ENCODE results near the gene NEK5. TPM values are rescaled to one million over a fixed set of nuclear protein-coding genes. Genes with fewer than 3 reads are reported as not detected.

The NEK5 gene
- total RNA-seq, 2 donors from 2014 or later: 0.33 to 0.78 TPM

DNA sequence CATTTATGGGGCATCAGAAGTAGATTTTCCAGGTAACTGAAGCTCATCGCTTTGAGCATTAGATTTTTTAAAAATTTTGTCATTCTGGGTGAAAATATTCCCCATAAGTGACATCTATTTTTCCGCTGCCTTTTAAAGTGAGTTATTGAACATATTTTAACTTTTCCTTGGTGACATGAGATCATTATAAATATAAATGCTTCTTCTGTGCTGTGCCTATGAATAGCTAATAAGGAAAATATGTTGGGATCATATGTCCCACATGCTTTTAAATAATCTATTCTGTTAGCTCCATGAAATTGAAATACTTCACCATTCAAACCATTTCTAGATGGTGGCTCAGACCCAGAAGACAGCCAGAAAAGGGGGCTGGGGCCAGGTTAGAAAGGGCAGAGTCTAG is 131.7 kb downstream of the NEK5 start:
- TF ChIP-seq, protein P1, sequence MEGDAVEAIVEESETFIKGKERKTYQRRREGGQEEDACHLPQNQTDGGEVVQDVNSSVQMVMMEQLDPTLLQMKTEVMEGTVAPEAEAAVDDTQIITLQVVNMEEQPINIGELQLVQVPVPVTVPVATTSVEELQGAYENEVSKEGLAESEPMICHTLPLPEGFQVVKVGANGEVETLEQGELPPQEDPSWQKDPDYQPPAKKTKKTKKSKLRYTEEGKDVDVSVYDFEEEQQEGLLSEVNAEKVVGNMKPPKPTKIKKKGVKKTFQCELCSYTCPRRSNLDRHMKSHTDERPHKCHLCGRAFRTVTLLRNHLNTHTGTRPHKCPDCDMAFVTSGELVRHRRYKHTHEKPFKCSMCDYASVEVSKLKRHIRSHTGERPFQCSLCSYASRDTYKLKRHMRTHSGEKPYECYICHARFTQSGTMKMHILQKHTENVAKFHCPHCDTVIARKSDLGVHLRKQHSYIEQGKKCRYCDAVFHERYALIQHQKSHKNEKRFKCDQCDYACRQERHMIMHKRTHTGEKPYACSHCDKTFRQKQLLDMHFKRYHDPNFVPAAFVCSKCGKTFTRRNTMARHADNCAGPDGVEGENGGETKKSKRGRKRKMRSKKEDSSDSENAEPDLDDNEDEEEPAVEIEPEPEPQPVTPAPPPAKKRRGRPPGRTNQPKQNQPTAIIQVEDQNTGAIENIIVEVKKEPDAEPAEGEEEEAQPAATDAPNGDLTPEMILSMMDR (IDR thresholded peaks at IDR 0.05): no peak
- TF ChIP-seq POLR2A (IDR thresholded peaks at IDR 0.05): no peak
- intact Hi-C loops (cut with DNase I): no loop called here
- DNase-seq: no peak
- no peak for ATAC-seq
- Histone ChIP-seq H3K36me3 (replicated peaks in 1 of 2; ENCODE audit: insufficient read depth in 1 of 2, low read depth in 2 of 2) (no peaks in the 10 kb centered on the region), H3K4me1 (peaks cover 60% of the 10 kb centered on the region), H3K9me3 (no peaks in the 10 kb centered on the region), H3K27ac (no peak overlapping the region), H3K27me3 (no peaks in the 10 kb centered on the region), H3K4me3 (no peak overlapping the region)
- 96 to 97% methylated on average over 2 of the region's 2 CpGs for WGBS, 2 donors

DNA sequence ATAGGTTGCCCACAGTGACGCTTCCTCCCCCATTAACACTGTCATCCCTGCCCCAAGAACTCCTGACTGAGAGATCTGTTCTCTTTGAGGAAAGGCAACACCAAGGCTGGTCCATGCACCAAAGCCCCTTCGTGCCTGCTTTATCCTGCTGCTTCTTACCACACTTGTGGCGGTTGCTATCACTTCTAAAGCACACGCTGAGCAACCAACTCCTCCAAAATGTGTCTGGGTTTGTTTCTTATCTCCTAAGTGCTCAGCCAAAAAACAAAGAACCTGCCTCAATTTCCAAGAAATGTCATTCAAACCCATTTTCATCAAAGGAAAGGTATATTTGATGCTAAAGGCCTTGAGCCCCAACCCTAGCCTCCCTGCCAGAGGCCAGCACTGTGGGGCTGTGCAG is 132.2 kb downstream of the NEK5 start:
- TF ChIP-seq, protein P1 (IDR thresholded peaks at IDR 0.05): no peak
- no peak for TF ChIP-seq POLR2A (IDR thresholded peaks at IDR 0.05)
- no peak for DNase-seq
- Histone ChIP-seq H3K27me3 (no peaks in the 10 kb centered on the region), H3K36me3 (replicated peaks in 1 of 2; ENCODE audit: insufficient read depth in 1 of 2, low read depth in 2 of 2) (no peaks in the 10 kb centered on the region), H3K9me3 (no peaks in the 10 kb centered on the region), H3K4me1 (peaks cover 60% of the 10 kb centered on the region), H3K27ac (peak overlapping the region; percentile 76 to 83 (median 80)), H3K4me3 (no peak overlapping the region)
- WGBS, 2 donors: 62 to 70% methylated on average over 4 of the region's 4 CpGs
- intact Hi-C loops (cut with DNase I): no loop called here
- no peak for ATAC-seq

DNA sequence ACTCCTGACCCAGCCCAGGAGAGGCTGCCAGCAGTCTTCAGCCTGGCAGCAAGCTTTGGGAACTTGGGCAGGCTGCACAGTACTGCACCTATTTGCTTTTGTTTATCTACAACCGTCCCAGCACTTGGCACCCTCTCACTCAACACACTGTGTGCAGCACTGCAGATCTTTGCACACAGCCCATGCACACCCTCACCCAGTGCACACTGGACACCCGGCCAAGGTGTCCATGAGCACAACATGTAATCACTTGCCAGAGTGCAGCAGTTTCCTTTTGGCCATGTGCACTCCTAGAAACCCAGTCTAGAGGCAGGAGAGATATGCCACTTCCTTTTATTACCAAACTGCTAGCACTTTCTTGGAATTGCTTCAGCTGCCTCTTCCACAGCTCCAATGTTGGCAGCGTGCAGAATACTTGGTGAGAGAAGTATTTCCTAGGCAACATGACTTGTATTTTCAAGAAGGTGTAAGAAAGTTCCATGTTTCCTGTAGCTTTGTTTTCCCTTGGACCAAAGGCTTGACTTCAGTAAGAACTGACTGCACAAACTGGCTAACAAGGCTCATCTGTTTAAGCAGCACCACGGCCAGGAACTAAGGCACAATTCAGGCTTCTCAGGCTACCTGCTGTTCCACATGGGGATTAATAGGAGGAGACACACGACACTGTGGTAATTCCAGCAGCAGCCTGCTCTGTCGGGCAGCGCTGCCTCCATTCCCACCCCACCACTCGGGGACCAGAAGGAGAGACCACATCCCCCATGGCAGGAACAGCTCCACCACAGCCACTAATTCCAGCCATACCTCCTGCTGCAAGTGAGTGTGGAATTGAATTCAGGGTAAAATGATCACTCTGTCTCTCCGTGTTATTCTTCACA is 133.0 kb downstream of the NEK5 start:
- Histone ChIP-seq H3K4me3 (no peak overlapping the region), H3K27ac (peak overlapping the region; percentile 76 to 83 (median 80)), H3K9me3 (no peaks in the 10 kb centered on the region), H3K4me1 (peaks cover 60% of the 10 kb centered on the region), H3K36me3 (replicated peaks in 1 of 2; ENCODE audit: insufficient read depth in 1 of 2, low read depth in 2 of 2) (no peaks in the 10 kb centered on the region), H3K27me3 (no peaks in the 10 kb centered on the region)
- 15 to 22% methylated on average over 7 to 9 of the region's 9 CpGs for WGBS, 2 donors
- peak; percentile 88 for ATAC-seq
- TF ChIP-seq POLR2A (IDR thresholded peaks at IDR 0.05): peak in 2 of 3 donors; percentile 42 to 50
- TF ChIP-seq, protein P1 (IDR thresholded peaks at IDR 0.05): peak in 2 of 7 experiments; percentile 24 to 25
- intact Hi-C loops (cut with DNase I): no loop called here
- DNase-seq: peak; percentile 77 to 92 (median 88)

DNA sequence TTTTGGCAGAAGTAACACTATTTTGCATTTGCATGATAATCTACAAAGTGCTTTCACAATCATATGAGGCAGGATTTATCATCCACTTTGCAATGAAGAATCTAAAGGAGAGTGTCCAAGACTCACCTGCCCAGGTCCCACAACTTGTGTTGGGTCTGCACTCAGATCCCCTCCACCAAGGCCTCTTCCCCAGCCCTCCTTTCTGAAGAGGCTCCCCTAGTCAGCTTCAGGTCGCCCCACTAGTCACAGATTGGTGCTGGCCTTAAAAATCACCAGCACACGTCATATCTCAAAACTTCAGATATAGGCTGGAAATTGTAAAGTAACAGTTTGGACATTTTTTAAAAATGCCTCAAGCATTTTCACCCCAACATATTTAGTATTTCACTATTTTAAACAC is 135.2 kb downstream of the NEK5 start:
- H3K4me3 ChIP-seq: no peak overlapping the region
- no peaks in the 10 kb centered on the region for H3K27me3 ChIP-seq
- intact Hi-C loops (cut with DNase I): no loop called here
- TF ChIP-seq, protein P1 (IDR thresholded peaks at IDR 0.05): no peak
- no peak for TF ChIP-seq POLR2A (IDR thresholded peaks at IDR 0.05)
- no peaks in the 10 kb centered on the region for H3K9me3 ChIP-seq
- no peak for ATAC-seq
- DNase-seq: no peak
- peaks cover 45% of the 10 kb centered on the region for H3K4me1 ChIP-seq
- no peaks in the 10 kb centered on the region for H3K36me3 ChIP-seq (replicated peaks in 1 of 2; ENCODE audit: insufficient read depth in 1 of 2, low read depth in 2 of 2)
- 37 to 50% methylated on average over 2 of the region's 2 CpGs for WGBS, 2 donors
- H3K27ac ChIP-seq: peak overlapping the region; percentile 26 to 83 (median 36)

All from body of pancreas (tissue), 4 donors.